Endometrial microvascular endothelial cells (primary cell): ENCODE data around the gene NELFE. TPM values are rescaled to one million over a fixed set of nuclear protein-coding genes. Genes with fewer than 3 reads are reported as not detected.
"Not testable (repeated sequence)": the region's sequence is repeated elsewhere in the genome, so short reads cannot be mapped to it uniquely, and the experiment has no call there.

ENCODE experiments used
- in situ Hi-C: cut with HindIII; loops from 2 replicates; pipeline ENCODE4 v1.10.0; 2017; ENCODE audit warnings: low sequenced_read_pairs, low pct_unique_long_range_greater_than_20kb; ENCODE audit errors: inconsistent ontology term
- total RNA-seq: library from RNA; depleted of rRNA; stranded (reverse); fragments of >200 nt; gene quantifications from one replicate; pipeline ENCODE4 v1.2.3, GENCODE V29; 2015; ENCODE audit errors: inconsistent ontology term

The NELFE gene
- total RNA-seq, 1 donor from 2014 or later = 141 TPM

GRCh38 chr6:31930962-31931361, 27.8 kb downstream of the NELFE start:
- in situ Hi-C loops = loop anchor here (25.0 kb wide), 1 partner anchor 181 kb away; the partner anchor contains the start of gene TNXB

GRCh38 chr6:31928672-31928939, 30.2 kb downstream of the NELFE start:
- in situ Hi-C loops = loop anchor here (25.0 kb wide), 1 partner anchor 184 kb away; the partner anchor contains the start of gene TNXB

GRCh38 chr6:31927863-31928671, 30.7 kb downstream of the NELFE start:
- in situ Hi-C loops = loop anchor here (25.0 kb wide), 1 partner anchor 184 kb away; the partner anchor contains the start of gene TNXB

- in situ Hi-C loops = loop anchor here (25.0 kb wide), 1 partner anchor 185 kb away; the partner anchor contains the start of gene TNXB
These were observed 31.4 kb downstream of the NELFE start, which contains the start of gene C2 for GRCh38 chr6:31927242-31927862. Gene C2 (plus strand): TSS chr6:31927717. CDS start chr6:31927753, 36 bp downstream.

GRCh38 chr6:31922942-31923341, 35.8 kb downstream of the NELFE start:
- in situ Hi-C loops = no loop called here

- in situ Hi-C loops = no loop called here
These were observed 38.0 kb downstream of the NELFE start for GRCh38 chr6:31920811-31921210.

- in situ Hi-C loops = no loop called here
These were observed 39.0 kb downstream of the NELFE start for GRCh38 chr6:31919624-31920303.

GRCh38 chr6:31918069-31918720, 40.6 kb downstream of the NELFE start:
- in situ Hi-C loops = no loop called here

- in situ Hi-C loops = no loop called here
These were observed 43.0 kb downstream of the NELFE start for GRCh38 chr6:31915756-31916155.

GRCh38 chr6:31915351-31915750, 43.4 kb downstream of the NELFE start:
- in situ Hi-C loops = no loop called here

GRCh38 chr6:31911826-31912585, 46.8 kb downstream of the NELFE start:
- in situ Hi-C loops = no loop called here

- in situ Hi-C loops = not testable (repeated sequence)
These were observed 49.5 kb downstream of the NELFE start for GRCh38 chr6:31909298-31909697.

- in situ Hi-C loops = no loop called here
These were observed 50.0 kb downstream of the NELFE start for GRCh38 chr6:31908791-31909190.

GRCh38 chr6:31908255-31908654, 50.5 kb downstream of the NELFE start:
- in situ Hi-C loops = not testable (repeated sequence)

GRCh38 chr6:31907158-31907813, 51.5 kb downstream of the NELFE start:
- in situ Hi-C loops = no loop called here

- in situ Hi-C loops = not testable (repeated sequence)
These were observed 52.0 kb downstream of the NELFE start for GRCh38 chr6:31906727-31907126.

- in situ Hi-C loops = no loop called here
These were observed 52.6 kb downstream of the NELFE start for GRCh38 chr6:31906122-31906521.

GRCh38 chr6:31905041-31905440, 53.7 kb downstream of the NELFE start:
- in situ Hi-C loops = no loop called here
